ENCODE data around the gene SPG7.
"Not testable (repeated sequence)": the region's sequence is repeated elsewhere in the genome, so short reads cannot be mapped to it uniquely, and the experiment has no call there.

Gene SPG7

GRCh38 chr16:89581861-89582563, 73.8 kb downstream of the SPG7 start:
- no peak for DNase-seq

- DNase-seq: no peak
These were observed 74.5 kb downstream of the SPG7 start for GRCh38 chr16:89582614-89583196.

GRCh38 chr16:89583197-89583894, 75.1 kb downstream of the SPG7 start:
- DNase-seq: no peak

- no peak for DNase-seq
These were observed 75.9 kb downstream of the SPG7 start for GRCh38 chr16:89583895-89584644.

- no peak for DNase-seq
These were observed 76.8 kb downstream of the SPG7 start for GRCh38 chr16:89584768-89585549.

GRCh38 chr16:89586218-89586617, 78.0 kb downstream of the SPG7 start:
- no peak for DNase-seq

- no peak for DNase-seq
These were observed 78.7 kb downstream of the SPG7 start for GRCh38 chr16:89586853-89587252.

GRCh38 chr16:89587676-89588075, 79.5 kb downstream of the SPG7 start:
- DNase-seq: not testable (repeated sequence)

GRCh38 chr16:89588413-89589109, 80.4 kb downstream of the SPG7 start:
- no peak for DNase-seq

- DNase-seq: no peak
These were observed 81.2 kb downstream of the SPG7 start for GRCh38 chr16:89589241-89589926.

- DNase-seq: peak; percentile 35
These were observed 85.6 kb downstream of the SPG7 start for GRCh38 chr16:89593841-89594240.

GRCh38 chr16:89595330-89596060, 87.3 kb downstream of the SPG7 start:
- DNase-seq: no peak

- DNase-seq: no peak
These were observed 88.0 kb downstream of the SPG7 start for GRCh38 chr16:89596061-89596689.

- DNase-seq: no peak
These were observed 88.9 kb downstream of the SPG7 start for GRCh38 chr16:89596957-89597649.

- no peak for DNase-seq
These were observed 90.0 kb downstream of the SPG7 start for GRCh38 chr16:89598199-89598598.

- no peak for DNase-seq
These were observed 91.3 kb downstream of the SPG7 start for GRCh38 chr16:89599451-89599858.

- no peak for DNase-seq
These were observed 91.7 kb downstream of the SPG7 start for GRCh38 chr16:89599902-89600301.

- DNase-seq: no peak
These were observed 92.2 kb downstream of the SPG7 start for GRCh38 chr16:89600427-89600826.

GRCh38 chr16:89600956-89601355, 92.8 kb downstream of the SPG7 start:
- no peak for DNase-seq

All from effector CD4-positive, alpha-beta T cell (primary cell).